Muscle of arm (tissue), 12 donors: ENCODE results near the gene JMJD8. TPM values are rescaled to one million over a fixed set of nuclear protein-coding genes. Genes with fewer than 3 reads are reported as not detected.
A peak's percentile ranks its signal among the peaks of the same experiment; 100 is the strongest.

Source experiments
- DNase-seq: peaks from one replicate; pipeline ENCODE4 v3.0.0-alpha.2; 2013
- polyA plus RNA-seq, 12 donors: library from polyadenylated mRNA; unstranded; fragments of 120-200 nt; gene quantifications; one replicate each; pipeline ENCODE4 v1.2.1, GENCODE V29; 2013; ENCODE audit not compliant: insufficient read length in 12 of 12

Gene JMJD8
- polyA plus RNA-seq, 12 donors, result 20.3 to 59.8 (median 28.4) TPM; not detected in 1

GRCh38 chr16:711548-712320 lies 27.6 kb upstream of the JMJD8 start:
- DNase-seq, result peak; percentile 77

GRCh38 chr16:711084-711483 lies 26.9 kb upstream of the JMJD8 start:
- no peak for DNase-seq

- no peak for DNase-seq
These were observed 26.5 kb upstream of the JMJD8 start for GRCh38 chr16:710500-711075.

- DNase-seq, result peak; percentile 50
These were observed 25.7 kb upstream of the JMJD8 start for GRCh38 chr16:709566-710499.

- DNase-seq, result no peak
These were observed 24.8 kb upstream of the JMJD8 start for GRCh38 chr16:708959-709358.

- DNase-seq, result no peak
These were observed 23.9 kb upstream of the JMJD8 start for GRCh38 chr16:708019-708418.

- no peak for DNase-seq
These were observed 23.0 kb upstream of the JMJD8 start for GRCh38 chr16:707062-707538.

GRCh38 chr16:706189-707061 lies 22.3 kb upstream of the JMJD8 start:
- DNase-seq, result no peak

GRCh38 chr16:705431-706188 lies 21.5 kb upstream of the JMJD8 start, which contains the start of gene FBXL16:
Gene FBXL16, minus strand, starts transcription at chr16:705801. Its CDS starts 8,396 bp downstream, at chr16:697405.
- no peak for DNase-seq

GRCh38 chr16:704552-705380 lies 20.6 kb upstream of the JMJD8 start:
- DNase-seq, result no peak

- no peak for DNase-seq
These were observed 19.9 kb upstream of the JMJD8 start for GRCh38 chr16:704047-704446.

- DNase-seq, result no peak
These were observed 19.3 kb upstream of the JMJD8 start for GRCh38 chr16:703406-703805.

- DNase-seq, result no peak
These were observed 18.2 kb upstream of the JMJD8 start for GRCh38 chr16:702341-702740.

- no peak for DNase-seq
These were observed 16.8 kb upstream of the JMJD8 start for GRCh38 chr16:700684-701584.

GRCh38 chr16:698911-699671 lies 15.0 kb upstream of the JMJD8 start:
- DNase-seq, result no peak

- DNase-seq, result no peak
These were observed 11.4 kb upstream of the JMJD8 start for GRCh38 chr16:695355-696089.

- DNase-seq, result no peak
These were observed 10.8 kb upstream of the JMJD8 start for GRCh38 chr16:694863-695354.
